GM12865 (cell line): ENCODE results near the gene NSA2.
A peak's percentile ranks its signal among the peaks of the same experiment; 100 is the strongest.

Experiments
- DNase-seq: peaks from one replicate; pipeline ENCODE4 v3.0.0; 2010; ENCODE audit warnings: low read depth
- H3K4me3 ChIP-seq: 2 replicates; pipeline ENCODE4 v1.5.1; 2011; ENCODE audit warnings: mild to moderate bottlenecking, low read depth, low read length, control low read depth
- CTCF ChIP-seq: IDR thresholded peaks from 2 replicates; pipeline ENCODE4 v1.5.1; 2011; ENCODE audit warnings: low read length, control low read depth, low read depth, inconsistent platforms; ENCODE audit not compliant: insufficient read depth; ENCODE audit errors: missing control alignments

NSA2 gene

DNA sequence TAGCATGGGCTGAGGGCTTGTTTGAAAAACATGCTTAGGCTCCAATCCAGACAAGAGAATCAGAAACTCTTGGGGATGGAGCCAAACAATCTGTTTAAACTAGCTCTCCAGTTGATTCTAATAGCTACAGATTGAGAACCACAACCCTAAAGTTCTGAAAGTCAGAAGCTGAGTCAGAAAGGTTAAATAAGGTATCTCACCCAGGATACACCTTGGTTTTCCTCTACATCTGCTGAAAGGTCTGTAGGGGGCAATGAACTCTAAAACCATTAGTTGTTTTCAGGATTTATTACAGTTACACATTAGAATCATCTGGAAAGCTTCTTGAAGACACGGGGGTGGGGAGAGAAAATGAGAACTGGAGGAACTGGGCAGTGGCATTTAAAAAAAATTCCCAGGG lies 5.8 kb upstream of the NSA2 start:
- TF ChIP-seq CTCF: no peak
- no peak overlapping the region for H3K4me3 ChIP-seq
- no peak for DNase-seq

- no peak for DNase-seq
- no peak overlapping the region for H3K4me3 ChIP-seq
- no peak for TF ChIP-seq CTCF
Measured at GRCh38 chr5:74762599-74762998, 4.5 kb upstream of the NSA2 start.

DNA sequence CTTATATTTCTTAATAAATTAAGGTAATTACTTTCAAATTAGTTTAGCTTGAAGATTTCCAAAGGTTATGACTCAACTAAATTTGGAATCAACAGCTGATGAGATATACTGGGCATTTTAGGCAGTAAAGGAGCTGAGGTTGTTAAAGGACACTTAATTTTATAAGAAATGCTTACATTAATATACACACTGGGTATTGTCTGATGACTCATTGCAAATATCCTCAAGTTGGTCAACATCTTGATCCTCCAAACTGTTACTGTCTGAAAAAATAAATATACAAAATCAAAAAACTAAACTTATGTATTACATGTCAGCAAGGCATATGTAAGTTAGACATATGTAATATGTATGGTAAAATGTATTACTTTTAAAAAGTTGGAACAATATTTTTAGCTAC lies 3.5 kb upstream of the NSA2 start:
- no peak for DNase-seq
- H3K4me3 ChIP-seq: no peak overlapping the region
- no peak for TF ChIP-seq CTCF

- no peak for TF ChIP-seq CTCF
- H3K4me3 ChIP-seq: no peak overlapping the region
- DNase-seq: no peak
Measured at GRCh38 chr5:74765201-74765600, 1.8 kb upstream of the NSA2 start.

DNA sequence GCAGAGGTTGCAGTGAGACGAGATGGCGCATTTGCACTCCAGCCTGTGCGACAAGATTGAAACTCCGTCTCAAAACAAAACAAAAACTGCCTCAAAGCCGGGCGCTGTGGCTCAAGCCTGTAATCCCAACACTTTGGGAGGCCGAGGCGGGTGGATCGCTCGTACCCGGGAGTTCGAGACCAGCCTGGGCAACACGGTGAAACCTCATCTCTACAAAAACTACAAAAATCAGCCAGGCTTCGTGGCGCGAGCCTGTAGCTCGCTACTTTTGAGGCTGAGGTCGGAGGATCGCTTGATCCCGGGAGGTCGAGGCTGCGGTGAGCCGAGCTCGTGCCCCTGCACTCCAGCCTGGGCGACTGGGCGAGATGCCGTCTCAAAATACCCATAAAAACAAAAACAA lies 1.1 kb upstream of the NSA2 start:
- TF ChIP-seq CTCF: no peak
- DNase-seq: no peak
- peak overlapping the region; percentile 94 for H3K4me3 ChIP-seq

GRCh38 chr5:74766418-74766848 lies 616 bp upstream of the NSA2 start:
- H3K4me3 ChIP-seq: peak overlapping the region; percentile 94
- DNase-seq: no peak

DNA sequence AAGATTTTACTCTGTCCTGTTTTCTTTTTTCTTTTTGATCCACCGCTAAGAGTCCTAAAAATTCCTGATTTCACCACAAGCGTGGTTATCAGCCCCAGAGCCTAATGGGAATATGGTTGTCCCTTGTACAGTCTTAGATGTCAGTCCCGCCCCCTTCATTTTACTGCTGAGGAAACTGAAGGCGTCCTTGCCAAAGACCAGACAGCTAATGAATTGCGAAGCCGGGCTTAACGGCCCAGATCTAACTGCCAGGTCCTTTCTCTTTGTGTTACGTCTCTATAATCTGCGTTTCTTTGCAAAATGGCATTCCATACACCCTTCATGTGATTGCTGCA lies 497 bp downstream of the NSA2 start:
- peak; percentile 39 for DNase-seq
- TF ChIP-seq CTCF: no peak
- peak overlapping the region; percentile 94 for H3K4me3 ChIP-seq

More at GRCh38 chr5:74766418-74766848, 616 bp upstream of the NSA2 start:
- TF ChIP-seq CTCF: no peak
